IPS-NIHi7 (cell line): ENCODE results near the gene PTCD2.
A peak's percentile ranks its signal among the peaks of the same experiment; 100 is the strongest.

Experiments used
- DNase-seq: peaks from one replicate; pipeline ENCODE4 v3.0.0; 2012; ENCODE audit warnings: mixed read lengths; ENCODE audit errors: extremely low spot score

PTCD2 gene

DNA sequence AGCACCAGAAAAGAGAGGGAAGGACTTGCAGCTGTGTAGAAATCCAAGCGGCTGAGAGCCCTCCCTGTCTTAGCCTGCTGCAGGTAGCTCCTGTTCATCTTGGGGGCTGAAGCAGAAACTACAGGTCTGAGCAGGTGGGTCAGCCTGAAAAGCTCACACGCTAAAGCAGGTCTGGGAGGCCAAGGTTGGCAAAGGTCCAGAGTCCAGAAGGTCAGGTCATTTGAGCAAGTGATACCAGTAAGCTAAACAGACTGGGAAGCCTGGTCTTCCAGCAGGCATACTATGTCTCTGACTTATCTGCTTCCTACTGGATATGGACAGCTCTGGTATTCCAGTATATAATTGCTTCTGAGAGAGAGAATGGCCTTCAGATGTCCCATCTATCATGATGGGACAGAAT, 26.2 kb downstream of the PTCD2 start:
- DNase-seq = no peak

DNA sequence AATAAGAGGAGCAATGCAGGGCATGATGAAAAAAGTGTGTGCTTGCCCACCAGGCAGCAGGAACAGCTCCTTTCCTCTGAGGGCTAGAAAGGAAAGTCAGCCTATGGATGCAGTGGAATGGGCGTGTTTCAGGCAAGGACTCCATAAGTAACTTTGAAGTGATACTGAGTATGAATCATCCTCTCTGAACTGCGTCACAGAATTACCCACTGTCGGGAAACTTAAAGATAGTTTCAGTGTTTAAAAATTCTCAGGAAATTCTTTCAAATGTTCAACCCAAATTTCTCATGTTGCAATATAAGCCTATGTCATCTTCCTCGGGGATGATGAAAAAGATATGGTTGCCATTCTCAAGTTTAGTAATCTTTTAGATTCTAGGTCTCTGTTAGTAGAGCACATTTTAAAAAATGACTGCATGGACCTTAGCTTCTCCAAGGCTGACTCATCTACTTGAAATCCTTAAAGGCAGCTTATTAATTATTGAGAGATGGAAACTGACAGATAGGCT, 27.7 kb downstream of the PTCD2 start:
- no peak for DNase-seq

DNA sequence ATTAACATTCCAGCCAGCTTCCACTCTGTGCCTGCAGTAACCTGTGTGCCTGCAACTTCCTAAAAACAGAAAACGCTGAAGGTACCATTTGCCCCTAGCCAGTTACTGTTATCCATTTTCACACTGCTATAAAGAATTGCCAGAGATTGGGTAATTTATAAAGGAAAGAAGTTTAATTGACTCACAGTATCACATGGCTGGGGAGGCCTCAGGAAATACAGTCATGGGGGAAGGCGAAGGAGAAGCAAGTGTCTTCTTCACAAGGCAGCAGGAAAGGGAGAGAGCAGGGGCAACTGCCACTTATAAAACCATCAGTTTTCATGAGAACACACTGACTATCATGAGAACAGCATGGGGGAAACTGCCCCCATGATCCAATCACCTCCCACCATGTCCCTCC, 31.2 kb downstream of the PTCD2 start:
- DNase-seq = no peak

DNA sequence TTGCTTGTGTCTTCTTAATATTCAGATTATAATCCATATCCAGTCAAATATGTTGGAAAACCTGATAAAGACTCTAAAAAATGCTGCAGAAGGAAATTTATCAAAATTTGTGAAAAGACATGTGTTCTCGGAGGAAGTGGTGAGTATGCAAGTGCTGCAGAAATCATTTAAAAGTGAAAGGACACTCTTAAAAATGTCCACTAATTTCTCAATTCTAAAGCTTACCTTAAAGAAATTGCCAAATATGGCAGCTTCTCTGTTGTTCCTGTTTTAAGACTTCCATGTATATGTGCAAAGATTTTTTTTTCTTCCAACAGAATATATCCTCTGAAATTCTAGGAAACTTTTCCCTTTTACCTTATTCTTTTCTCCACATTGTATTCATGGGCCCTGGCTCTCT, 32.4 kb downstream of the PTCD2 start:
- no peak for DNase-seq

DNA sequence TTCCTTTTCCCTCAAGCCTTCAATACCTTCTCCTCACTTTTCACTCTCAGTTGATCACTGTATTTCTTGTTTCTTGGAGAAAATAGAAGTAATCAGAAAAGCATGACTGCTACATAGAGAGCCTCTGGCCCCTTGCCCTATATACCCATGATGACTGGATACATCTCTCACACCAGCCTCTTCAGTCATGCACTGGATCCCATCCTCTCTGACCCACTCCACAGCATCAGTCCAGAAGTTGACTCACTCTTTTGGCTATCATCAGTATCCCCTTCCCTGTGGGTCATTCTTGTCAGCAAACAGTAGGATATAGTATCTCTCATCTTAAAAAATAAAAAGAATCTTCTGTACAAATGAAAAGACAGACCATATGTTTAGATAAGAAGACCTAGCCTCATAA, 32.9 kb downstream of the PTCD2 start:
- DNase-seq = no peak

DNA sequence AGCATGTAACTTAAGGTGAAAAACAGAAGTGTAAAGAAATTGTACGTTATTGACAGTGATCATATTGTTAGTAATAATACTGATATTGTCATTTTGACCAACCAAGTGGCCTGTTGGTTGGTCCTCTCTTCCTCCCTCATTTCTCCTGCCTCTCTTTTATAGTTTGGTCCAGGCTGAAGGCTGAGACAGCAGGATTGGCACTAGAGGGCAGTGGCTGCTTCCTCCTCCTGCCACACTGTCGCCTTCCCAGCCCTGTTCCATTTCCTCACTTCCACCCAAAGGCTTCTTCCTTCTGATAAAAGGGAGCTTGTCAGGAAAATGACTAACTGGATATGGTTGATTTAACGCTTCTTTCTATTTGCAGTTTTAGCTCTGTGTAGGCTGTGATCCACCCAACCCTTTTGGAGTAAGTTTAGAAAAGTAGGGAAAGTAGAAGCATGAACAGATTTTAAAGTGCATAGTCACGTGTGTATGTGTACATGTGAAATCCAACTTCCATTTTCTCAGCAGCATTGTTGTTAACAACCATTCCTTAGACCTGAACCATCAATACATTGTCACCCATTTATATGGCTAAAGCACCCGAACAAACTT, 35.6 kb downstream of the PTCD2 start:
- DNase-seq = peak; percentile 71

DNA sequence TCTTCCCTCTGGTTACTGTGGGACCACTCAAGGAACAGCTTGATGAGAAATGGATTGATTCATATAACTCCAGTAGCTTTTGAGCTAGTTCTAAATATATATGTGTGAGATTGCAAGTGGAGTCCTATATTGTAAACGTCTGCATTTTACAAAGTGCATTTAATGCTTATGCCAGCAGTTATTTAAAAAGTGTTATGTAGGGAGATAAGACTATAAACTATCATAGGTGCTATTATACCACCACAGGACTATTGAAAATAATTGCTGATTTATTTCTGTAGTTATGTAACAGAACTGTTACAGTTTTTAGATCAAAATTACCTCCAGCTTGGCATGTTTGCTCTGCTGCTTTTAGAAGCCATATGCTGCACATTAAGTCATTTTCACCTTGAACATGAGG, 36.2 kb downstream of the PTCD2 start:
- no peak for DNase-seq

DNA sequence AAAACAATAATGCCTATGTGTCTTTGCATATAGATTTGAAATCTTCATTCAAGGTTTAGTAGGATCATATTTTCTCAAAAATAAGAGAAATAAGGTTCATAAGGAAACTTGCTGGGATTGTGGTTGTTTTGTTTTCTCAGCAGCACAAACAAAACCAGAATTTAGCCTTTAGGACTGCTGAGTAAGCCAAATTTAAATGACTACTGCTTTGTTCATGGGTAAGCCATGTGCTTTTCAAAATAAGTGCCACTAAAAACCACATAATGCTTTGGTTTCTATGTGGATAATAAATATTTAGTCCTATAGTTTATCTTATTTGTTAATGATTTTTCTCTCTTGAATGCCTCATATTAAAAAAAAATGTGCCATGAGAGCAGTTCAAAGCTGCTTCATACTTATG, 38.8 kb downstream of the PTCD2 start:
- DNase-seq = no peak

DNA sequence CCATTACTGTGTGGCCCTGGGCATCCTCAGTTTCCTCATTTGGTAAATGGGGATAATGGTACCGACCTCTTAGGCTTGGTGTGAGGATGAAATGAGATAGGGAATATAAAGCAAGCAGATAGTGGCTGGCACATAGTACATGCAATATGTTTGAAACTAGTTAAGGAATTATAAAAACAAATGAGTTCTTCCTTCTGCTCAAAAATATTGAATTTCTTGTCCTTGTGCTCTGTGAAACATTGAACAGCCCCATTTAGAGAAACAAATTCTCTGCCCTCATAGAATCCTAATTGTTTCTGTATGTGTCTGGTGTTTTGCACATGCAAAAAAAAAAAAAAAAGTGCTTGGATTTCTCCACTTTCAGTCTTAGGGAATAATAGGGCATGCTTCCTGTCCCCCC, 39.7 kb downstream of the PTCD2 start:
- no peak for DNase-seq

DNA sequence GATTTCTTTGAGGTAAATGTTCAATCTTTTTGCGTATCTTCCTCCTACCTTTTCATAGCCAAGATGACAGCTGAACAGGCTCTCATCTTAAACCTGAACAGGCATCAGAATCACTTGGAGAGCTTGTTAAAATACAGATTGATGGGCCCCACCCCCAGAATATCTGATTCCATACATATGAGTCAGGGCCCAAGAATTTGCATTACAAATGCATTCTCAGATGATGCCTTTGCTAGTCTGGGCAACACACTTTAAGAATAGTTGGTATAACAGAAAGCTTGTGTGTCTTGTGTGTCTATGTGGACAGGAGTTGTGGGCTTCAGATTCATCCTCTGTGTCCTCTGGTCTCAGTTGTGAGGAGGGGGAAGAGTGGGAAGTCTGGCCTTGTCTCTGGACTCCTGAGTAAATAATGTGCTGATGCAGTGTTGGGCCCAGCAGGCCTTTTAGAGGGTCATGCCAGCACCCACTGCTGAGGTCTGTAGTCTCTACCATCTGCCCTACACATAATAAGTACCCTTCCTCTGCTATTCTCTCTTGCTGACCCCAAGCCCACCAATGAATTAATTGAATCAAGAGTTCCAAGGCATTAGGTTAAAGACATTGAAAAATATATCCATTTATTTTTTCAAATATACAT, 43.1 kb downstream of the PTCD2 start:
- no peak for DNase-seq

DNA sequence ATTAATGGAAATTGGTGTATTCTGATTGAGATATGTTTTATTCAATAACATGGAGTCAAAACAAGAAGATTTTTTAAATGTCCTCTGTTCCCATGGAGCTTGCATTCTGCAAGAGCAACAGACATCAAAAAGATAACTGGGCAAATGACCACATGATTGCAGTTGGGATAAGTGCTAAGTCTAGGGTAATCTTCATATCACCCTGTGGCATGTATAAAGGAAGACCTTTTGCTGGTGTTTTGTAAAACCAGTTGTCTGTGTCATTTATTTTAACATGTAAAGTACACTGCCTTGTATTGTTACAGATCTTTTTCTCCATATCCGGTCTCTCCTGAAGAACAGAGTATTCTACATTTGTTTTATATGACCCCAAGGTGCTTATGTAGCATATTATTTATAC, 44.0 kb downstream of the PTCD2 start:
- no peak for DNase-seq

DNA sequence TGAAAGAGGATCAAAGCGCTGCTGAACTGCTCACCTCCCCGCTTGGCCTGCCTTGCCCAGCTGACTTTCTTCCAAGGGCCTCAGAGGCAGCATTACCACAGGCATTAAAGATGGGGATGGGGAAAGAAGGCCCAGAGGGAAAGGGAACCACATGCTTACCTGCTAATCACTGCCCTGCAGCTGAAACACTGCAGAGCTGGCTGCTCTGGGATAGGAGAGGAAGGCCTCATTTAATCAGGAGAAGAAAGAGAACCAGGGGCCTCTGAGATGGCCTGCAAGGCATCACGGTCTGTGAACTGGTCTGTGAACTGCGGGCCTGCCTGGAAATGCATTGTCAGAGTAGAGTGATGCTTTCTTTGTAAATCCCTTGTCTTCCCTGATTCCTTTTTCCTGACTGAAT, 44.8 kb downstream of the PTCD2 start:
- DNase-seq = no peak

DNA sequence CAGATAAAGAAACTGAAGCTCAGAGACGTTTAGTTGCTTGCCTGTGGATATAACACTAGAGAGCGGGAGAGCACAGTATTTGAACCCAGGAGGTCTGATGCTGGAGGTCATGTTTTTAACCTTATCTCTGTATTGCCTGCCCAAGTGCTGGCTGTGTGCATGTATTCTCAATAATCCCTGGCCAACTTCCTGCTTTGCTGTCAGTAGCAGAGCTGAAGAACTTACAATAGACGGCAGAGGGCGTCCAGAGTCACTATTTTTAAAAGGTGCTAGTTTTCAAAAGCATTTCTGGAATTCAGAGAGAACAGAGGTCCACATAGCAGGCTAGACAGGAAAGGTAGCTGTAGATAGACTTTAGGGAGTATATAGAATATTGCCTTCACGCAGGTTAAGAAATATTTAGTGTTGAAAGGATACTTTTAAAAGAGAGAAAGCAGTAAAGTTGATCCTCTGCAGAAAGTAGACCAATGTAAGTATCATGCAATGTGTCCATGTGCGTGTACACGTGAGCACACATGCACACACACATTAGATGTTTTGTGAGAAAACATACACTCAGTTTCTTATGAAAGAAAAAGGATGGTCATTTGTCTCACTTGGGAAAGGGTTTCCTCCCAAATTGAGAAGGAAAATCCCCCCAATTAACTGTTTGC, 46.3 kb downstream of the PTCD2 start:
- DNase-seq = peak; percentile 42

DNA sequence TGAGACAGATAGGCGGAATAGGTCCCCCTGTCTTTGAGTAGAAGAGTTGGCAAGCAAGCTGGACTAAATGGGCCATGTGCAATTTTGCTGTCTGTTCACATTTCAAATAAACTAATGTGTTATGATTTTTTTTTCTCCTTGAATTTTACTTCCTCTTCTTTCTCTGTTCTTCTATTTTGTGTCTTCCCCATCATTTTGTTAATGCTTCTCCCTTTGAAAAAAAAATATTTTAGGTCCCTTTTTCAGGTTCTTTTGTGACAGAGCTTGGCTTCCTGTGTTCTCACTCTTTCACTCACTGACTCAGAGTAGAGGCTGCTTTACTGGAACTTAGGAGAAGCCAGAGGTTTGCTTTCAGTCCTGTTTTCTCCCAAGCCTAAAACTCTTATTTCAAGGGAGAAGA, 48.1 kb downstream of the PTCD2 start:
- DNase-seq = no peak

DNA sequence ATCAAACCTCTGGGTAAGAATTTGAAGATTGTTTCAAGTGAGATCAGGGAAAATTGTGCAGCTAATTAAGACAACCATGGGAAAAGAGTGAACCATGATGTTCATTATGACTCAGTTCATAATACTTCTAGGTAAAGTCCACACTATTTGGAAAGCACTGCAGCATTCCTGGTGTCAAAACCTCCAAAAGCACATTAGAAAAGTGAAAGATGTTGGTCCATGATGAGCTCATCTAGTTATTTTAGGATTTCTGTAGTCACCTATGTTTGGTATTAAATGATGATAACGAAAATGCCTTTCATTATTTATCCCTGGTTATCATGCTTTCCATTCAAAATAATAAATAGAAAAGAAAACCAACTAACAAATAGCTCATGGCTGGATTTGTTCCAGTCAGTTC, 49.1 kb downstream of the PTCD2 start:
- DNase-seq = no peak

DNA sequence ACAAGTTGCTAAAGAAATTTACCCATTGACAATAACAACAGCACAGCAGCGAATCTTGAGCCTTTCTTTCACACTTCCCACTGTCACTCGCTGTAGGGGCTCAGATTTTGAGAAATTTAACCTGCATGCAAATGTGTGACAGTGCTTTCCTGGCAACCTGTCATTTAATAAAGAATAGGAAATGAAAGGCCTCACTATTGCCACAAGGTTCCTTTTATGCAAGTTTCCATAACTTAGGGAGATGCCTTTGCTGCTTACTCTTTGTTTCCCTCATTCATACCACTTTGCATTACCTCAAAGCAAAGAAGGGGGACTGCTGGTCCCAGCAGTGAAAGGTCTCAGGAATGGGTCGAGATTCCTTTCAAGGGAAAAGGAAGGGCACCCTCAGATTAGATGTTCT, 49.5 kb downstream of the PTCD2 start:
- DNase-seq = no peak

DNA sequence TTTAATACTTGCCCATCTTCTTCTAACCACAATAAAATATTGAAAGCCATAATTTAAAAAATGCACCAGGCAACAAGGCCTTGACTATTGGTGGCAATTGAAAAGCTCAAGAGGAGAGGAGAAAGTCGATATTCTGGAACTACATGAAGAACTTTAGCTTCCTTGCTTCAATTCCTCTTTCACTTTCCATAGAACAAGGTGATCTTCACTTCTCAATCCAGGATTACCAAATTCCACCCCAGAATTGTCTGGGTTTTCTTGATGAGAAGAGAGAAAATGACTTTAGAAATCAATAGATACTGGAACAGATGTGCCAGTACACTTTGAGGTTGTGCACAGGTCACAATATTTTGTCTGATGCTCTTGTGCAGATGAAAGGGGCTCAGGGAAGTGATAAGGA, 52.2 kb downstream of the PTCD2 start:
- DNase-seq = no peak

DNA sequence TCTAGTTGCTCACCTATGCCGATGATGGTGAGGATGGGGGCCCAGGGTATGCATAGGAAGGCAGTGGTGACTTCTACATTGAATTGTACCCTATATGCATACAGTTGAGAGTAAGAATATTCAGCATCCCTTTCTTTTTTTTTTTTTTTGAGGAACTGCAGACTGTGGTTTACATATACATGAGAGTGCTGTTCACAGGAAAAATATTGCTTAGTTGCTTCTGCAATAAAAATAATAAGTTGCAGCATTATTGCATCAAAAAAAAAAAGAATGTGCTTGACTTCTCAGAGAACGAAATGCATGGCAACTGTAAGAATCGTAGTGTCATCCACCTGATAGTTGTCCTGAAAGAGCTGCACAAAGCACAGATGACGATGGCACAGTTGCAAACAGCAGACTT, 52.8 kb downstream of the PTCD2 start:
- no peak for DNase-seq

DNA sequence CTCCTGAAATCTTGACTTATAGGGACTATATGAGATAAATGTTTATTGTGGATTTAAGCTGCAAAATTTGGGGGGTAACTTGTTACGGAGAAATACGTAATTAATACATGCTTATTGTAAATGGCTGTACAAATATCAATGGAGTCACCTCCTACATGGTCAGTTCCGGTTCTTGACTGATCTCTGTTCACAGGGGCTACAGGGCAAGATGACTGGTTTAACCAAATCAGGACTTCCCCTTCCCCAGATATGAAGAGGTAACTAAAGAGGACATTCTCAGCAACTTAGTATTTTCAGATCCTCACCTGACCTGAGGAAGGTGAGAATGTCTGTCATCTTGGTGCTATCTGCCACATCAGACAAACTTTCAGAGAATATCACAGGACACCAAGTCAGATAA, 54.7 kb downstream of the PTCD2 start:
- no peak for DNase-seq

DNA sequence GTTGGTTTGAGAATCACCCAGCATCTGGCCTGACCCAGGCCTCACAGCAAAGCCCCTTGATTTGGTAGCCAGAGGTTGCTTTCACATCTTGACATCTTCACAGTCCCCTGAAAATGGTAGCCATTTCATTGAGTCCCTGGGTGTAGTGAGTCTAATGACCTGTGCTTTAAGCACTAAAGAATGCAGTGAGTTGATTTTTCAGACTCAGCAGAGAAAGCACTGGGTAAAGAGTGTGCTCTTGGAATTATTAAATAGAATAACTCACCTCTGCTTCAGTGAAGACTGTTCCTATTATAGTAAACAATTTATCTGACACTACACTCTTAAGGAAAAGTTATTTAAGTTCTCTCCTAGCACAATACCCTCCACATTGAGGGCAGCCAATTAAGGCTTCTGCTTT, 56.2 kb downstream of the PTCD2 start:
- DNase-seq = no peak

DNA sequence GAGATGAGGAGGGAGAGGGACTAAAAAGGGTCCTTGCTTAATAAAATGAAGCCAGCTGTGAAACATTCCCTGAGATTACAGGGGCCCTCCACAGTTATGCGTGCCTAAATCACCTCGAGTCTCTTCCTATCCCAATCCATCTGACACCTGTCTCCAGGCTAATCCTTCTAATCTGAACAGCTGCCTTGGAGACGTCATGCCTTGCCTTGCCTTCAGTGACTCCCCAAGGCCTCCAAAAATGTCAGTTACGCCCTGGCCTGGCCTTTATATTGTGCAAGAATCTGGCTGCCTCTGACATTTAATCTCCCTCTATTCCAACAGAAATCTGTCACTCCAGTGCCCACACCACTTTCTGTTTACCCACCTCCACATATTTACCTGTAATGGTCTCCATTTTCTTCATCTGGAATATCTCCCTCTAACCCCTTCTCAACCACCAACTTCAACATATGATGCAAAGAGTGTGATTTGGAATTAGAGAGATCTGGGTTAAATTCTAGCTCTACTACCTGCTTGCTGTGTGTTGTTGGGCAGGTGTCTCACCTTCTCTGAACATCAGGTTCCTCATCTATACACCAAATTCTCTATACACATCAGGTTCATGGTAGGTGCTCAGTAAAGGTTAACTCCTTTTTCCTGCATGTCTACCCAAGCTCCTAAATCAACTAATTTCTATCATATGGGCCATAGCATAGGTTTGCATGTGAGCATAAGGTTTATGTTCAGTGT, 57.9 kb downstream of the PTCD2 start:
- no peak for DNase-seq

DNA sequence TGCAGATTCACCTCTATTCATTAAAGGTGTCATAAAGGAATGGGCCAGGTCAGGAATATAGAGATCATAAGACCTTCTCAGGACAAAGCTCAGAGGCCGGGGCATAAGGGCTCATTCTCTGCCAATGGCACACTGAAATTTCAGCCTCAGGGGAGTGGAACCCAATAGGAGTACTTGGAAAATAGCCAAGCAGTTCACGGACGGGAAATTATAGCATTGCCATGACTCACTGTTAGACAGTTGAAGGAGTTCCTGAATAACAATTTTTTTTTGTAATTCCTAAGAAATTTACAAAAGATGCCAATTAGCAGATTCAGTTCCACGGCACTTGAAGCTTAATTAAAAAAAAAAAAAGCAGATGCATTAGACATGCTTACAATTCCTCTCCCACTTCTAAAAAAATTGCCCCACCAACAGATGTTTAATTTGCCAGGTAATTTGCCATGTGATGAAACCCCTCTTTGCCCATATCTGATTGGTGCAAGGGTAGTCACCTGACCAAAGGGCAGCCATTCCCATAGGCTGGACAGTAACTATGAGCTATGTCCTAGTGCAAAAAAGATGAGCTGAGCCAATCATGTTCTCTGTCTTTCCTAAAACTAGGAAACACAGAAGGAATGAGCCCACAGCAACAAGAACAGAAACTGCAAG, 58.6 kb downstream of the PTCD2 start:
- DNase-seq = no peak
